Body of pancreas (tissue), 4 donors: ENCODE measurements around the gene PIEZO2. TPM values are rescaled to one million over a fixed set of nuclear protein-coding genes. Genes with fewer than 3 reads are reported as not detected.
A peak's percentile ranks its signal among the peaks of the same experiment; 100 is the strongest.

Source experiments
- ATAC-seq: fragments of 150-250 bp; one replicate; pipeline ENCODE4 v1.9.1; 2016
- DNase-seq, 4 donors: peaks; one replicate each; pipeline ENCODE4 v3.0.0-alpha.2; 2019
- H3K27ac ChIP-seq, 4 donors: fragments of 200-600 bp; sonication (generic); 1 replicate in 3 of 4; 2 replicates in 1 of 4; pipeline versions ENCODE4 v1.5.1 to v1.6.1; 2016 to 2019; ENCODE audit warnings: mild to moderate bottlenecking in 1 of 4, mixed read lengths in 1 of 4, moderate library complexity in 1 of 4
- H3K27me3 ChIP-seq, 2 donors: fragments of 200-600 bp; sonication (generic); one replicate each; pipeline ENCODE4 v1.6.0; 2016; ENCODE audit warnings: mild to moderate bottlenecking in 1 of 2
- H3K36me3 ChIP-seq, 2 donors: fragments of 200-600 bp; sonication (generic); replicated peaks in 1 of 2; 2 replicates each; pipeline ENCODE4 v1.5.1; 2016; ENCODE audit warnings: low read depth in 2 of 2; ENCODE audit not compliant: insufficient read depth in 1 of 2
- H3K4me1 ChIP-seq: fragments of 200-600 bp; sonication (generic); one replicate; pipeline ENCODE4 v1.6.0; 2016
- H3K4me3 ChIP-seq, 2 donors: fragments of 200-600 bp; sonication (generic); 1 replicate in 1 of 2; 2 replicates in 1 of 2; pipeline ENCODE4 v1.5.1; 2016 to 2019
- H3K9me3 ChIP-seq, 3 donors: fragments of 200-600 bp; sonication (generic); 1 replicate in 2 of 3; 2 replicates in 1 of 3; pipeline ENCODE4 v1.5.1; 2016
- POLR2A ChIP-seq, 3 donors: fragments of 450-650 bp; IDR thresholded peaks; one replicate each; pipeline ENCODE4 v1.6.1; 2016; ENCODE audit warnings: antibody characterized with exemption in 3 of 3, mild to moderate bottlenecking in 2 of 3
- WGBS, 2 donors: methylation state at CpG; one replicate each; pipeline ENCODE4 v1.1.5; 2017; 5-methylcytosine and 5-hydroxymethylcytosine counted together
- intact Hi-C: fragments of 100-400 bp; cut with DNase I; formaldehyde crosslinking; loops from one replicate; pipeline ENCODE4 v1.15.1; 2023
- total RNA-seq, 2 donors: library from RNA; depleted of rRNA; stranded (reverse); fragments of >200 nt; gene quantifications; one replicate each; pipeline ENCODE4 v1.1.0, GENCODE V29; 2016
- TF ChIP-seq, protein P1 (sequence below), 7 experiments: fragments of 450-650 bp in 4 of 7; fragments of 200-600 bp in 3 of 7; sonication (generic) in 3 of 7; IDR thresholded peaks; one replicate each; pipeline ENCODE4 v1.5.1; 2016 to 2019; ENCODE audit warnings: antibody characterized with exemption in 7 of 7

PIEZO2 gene
- total RNA-seq, 2 donors from 2014 or later = 0.33 to 40.7 TPM

DNA sequence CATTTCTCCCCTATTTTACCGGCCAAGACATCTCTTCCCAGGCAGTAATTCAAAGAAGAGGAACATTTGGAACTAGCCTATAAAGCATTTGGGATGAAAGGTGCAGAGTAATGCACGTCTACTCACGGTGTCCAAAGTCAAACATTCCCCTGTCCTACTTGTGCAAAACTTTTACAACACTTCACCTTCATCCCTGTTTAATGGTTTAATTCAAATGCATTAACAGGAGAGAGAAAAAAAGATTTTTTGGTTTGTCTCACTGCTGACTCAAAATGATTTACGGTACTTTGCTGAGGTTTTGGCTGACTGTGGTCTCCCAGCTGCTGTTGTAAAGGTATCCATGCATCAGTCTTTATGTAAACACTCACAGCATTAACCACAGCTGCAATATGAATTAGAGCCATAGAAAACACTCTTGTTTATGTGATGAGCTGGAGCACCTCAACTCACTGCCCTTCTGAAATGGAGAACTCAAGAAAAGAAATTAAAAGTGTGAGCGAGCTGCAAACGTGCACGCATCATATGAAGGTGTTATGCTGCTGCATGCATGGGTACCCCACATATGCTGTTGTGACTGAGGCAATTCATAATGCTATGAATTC, 220.5 kb downstream of the PIEZO2 start:
- Histone ChIP-seq H3K36me3 (no peaks in the 10 kb centered on the region), H3K4me1 (peaks cover 11% of the 10 kb centered on the region), H3K4me3 (no peak overlapping the region), H3K9me3 (no peaks in the 10 kb centered on the region), H3K27me3 (no peaks in the 10 kb centered on the region), H3K27ac (no peak overlapping the region)
- ATAC-seq (no peak), DNase-seq (no peak)
- WGBS, 2 donors = 55 to 75% methylated on average over 7 of the region's 7 CpGs
- TF ChIP-seq POLR2A (IDR thresholded peaks at IDR 0.05) = no peak
- TF ChIP-seq, protein P1, sequence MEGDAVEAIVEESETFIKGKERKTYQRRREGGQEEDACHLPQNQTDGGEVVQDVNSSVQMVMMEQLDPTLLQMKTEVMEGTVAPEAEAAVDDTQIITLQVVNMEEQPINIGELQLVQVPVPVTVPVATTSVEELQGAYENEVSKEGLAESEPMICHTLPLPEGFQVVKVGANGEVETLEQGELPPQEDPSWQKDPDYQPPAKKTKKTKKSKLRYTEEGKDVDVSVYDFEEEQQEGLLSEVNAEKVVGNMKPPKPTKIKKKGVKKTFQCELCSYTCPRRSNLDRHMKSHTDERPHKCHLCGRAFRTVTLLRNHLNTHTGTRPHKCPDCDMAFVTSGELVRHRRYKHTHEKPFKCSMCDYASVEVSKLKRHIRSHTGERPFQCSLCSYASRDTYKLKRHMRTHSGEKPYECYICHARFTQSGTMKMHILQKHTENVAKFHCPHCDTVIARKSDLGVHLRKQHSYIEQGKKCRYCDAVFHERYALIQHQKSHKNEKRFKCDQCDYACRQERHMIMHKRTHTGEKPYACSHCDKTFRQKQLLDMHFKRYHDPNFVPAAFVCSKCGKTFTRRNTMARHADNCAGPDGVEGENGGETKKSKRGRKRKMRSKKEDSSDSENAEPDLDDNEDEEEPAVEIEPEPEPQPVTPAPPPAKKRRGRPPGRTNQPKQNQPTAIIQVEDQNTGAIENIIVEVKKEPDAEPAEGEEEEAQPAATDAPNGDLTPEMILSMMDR (IDR thresholded peaks at IDR 0.05) = no peak
- intact Hi-C loops = no loop called here

DNA sequence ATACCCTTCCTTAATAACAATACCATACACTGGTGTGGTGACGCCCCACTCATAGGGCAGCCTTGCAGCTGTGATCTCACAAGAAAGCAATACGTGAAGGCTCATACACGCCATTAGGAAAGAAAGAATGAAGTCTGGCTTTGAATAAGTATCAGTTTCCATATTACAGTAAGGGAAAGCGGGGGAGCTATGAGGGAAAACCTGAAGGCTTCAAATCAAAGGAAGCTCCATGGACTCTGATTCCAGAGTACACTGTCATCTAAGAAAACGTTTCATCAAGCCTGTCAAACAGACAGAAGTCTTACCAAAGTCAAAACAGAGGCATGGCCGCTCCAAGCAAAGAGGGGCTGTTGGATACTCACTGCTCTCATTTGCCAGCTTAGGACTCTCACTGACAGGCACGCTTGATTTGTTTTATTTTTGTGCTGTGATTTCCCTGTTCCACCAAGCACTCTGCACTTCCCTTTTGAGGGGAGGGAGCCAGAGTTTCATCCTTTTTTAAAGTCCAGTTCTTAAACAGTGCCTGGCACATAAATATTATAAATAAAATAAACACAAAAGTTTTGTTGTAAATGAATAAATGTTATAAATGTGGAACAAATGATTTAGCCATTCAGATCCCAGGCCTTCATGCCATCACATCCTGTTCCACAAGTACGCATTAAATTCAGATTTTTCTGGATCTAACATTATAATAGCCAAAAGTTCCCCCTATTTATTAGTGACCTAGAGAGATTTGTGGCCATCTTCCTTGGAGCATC, 221.2 kb downstream of the PIEZO2 start:
- Histone ChIP-seq H3K27me3 (no peaks in the 10 kb centered on the region), H3K27ac (no peak overlapping the region), H3K9me3 (no peaks in the 10 kb centered on the region), H3K4me3 (no peak overlapping the region), H3K4me1 (peaks cover 11% of the 10 kb centered on the region), H3K36me3 (no peaks in the 10 kb centered on the region)
- TF ChIP-seq, protein P1 (IDR thresholded peaks at IDR 0.05) = no peak
- TF ChIP-seq POLR2A (IDR thresholded peaks at IDR 0.05) = no peak
- no peak for ATAC-seq
- intact Hi-C loops = no loop called here
- DNase-seq = no peak
- WGBS, 2 donors = 52 to 69% methylated on average over 8 of the region's 8 CpGs

DNA sequence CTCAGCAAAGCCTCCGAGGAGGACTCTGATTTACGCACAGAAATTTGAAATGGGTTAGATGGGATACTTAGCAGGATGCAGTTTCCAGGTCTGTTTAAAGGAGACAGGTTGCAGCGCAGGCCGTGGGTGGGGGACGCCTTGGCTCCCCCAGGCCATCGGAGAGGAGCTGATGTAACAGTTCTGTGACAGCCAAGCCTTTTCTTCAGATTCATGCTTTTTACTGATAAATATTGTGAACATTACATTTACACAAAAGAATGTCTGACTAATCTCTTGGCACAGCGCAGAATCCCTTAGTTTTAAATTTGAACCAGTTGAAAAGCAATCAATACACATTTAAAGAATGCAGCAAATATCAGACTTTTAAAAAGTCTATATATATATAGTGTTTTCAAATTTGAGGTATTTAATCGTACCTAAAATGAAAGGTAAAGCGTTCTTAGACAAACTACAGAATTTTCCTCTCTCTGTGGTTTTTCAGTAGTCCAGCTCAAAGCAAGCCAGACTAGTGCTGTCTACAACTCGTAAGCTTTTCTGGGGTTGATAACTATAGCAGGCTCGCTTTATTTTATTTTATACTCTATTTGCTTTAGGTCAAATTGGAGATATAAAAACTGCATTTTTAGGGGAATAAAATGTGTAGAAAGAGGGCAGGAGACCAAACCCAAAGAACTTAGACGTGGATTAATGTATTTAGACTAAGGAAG, 221.9 kb downstream of the PIEZO2 start:
- H3K4me1 ChIP-seq = peaks cover 11% of the 10 kb centered on the region
- no peaks in the 10 kb centered on the region for H3K36me3 ChIP-seq
- H3K4me3 ChIP-seq = no peak overlapping the region
- intact Hi-C loops = no loop called here
- TF ChIP-seq POLR2A (IDR thresholded peaks at IDR 0.05) = no peak
- TF ChIP-seq, protein P1 (IDR thresholded peaks at IDR 0.05) = no peak
- H3K27ac ChIP-seq = peak overlapping the region in 1 of 4 donors; percentile 36
- 47 to 61% methylated on average over 12 of the region's 12 CpGs for WGBS, 2 donors
- no peaks in the 10 kb centered on the region for H3K27me3 ChIP-seq
- no peaks in the 10 kb centered on the region for H3K9me3 ChIP-seq
- DNase-seq = no peak
- ATAC-seq = peak; percentile 58

DNA sequence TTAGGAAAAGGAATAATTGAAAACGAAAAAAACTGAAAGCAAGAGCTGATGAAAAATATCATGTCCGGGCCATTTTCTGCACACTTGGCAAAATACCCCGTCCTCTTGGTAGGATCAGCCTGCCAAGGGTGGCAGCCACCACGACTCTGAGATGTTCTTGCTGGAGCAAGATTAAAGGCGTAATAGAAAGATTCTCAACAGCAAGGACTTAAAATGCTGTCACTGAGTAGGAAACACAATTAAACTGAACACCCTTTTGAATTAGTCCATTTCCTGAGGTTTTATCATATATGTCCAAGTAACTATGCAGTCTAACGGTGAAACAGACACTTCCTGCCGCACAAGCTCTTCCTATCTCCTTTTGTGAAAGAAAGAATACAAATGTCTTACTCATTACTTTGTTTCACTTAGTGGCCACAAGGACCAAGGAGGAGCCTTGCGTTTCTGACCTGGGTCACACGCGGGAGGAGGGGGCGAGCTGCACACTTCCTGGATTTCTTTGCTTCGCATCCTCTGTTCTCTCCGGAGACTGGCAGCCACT, 222.7 kb downstream of the PIEZO2 start:
- Histone ChIP-seq H3K9me3 (no peaks in the 10 kb centered on the region), H3K4me3 (no peak overlapping the region), H3K4me1 (peaks cover 11% of the 10 kb centered on the region), H3K27me3 (no peaks in the 10 kb centered on the region), H3K36me3 (no peaks in the 10 kb centered on the region), H3K27ac (peak overlapping the region in 1 of 4 donors; percentile 36)
- TF ChIP-seq, protein P1 (IDR thresholded peaks at IDR 0.05) = no peak
- no peak for TF ChIP-seq POLR2A (IDR thresholded peaks at IDR 0.05)
- ATAC-seq (no peak), DNase-seq (no peak)
- intact Hi-C loops = no loop called here
- 46 to 64% methylated on average over 13 of the region's 13 CpGs for WGBS, 2 donors
